B cell (primary cell): ENCODE measurements around the gene CCL25. TPM values are rescaled to one million over a fixed set of nuclear protein-coding genes. Genes with fewer than 3 reads are reported as not detected.

Source experiments
- ATAC-seq: fragments of 200-7000 bp; cut with Tn5 transposase; one replicate; pipeline ENCODE4 v1.10.0; 2021; ENCODE audit warnings: low read depth, mild to moderate bottlenecking, moderate number of reproducible peaks, moderate library complexity
- CTCF ChIA-PET: fragments of 350-600 bp; sonication (Branson Sonifier 250); formaldehyde crosslinking; loops from one replicate; lab custom pipeline; 2021; ENCODE audit warnings: antibody characterized with exemption, inconsistent platforms; lab: Charles Lee
- POLR2A ChIA-PET: fragments of 350-600 bp; sonication (Branson Sonifier 250); formaldehyde crosslinking; loops from one replicate; lab custom pipeline; 2021; ENCODE audit warnings: antibody characterized with exemption; lab: Charles Lee
- DNase-seq: peaks from one replicate; pipeline ENCODE4 v3.0.0; 2013
- H2AFZ ChIP-seq: 2 replicates; pipeline ENCODE4 v1.6.1; 2012; ENCODE audit warnings: mild to moderate bottlenecking, low read depth, low read length; ENCODE audit not compliant: insufficient read depth, poor library complexity, severe bottlenecking
- H3K27ac ChIP-seq, 2 donors: 1 replicate in 1 of 2; 2 replicates in 1 of 2; pipeline ENCODE4 v1.5.1; 2012 to 2013; ENCODE audit warnings: low read length in 2 of 2, mild to moderate bottlenecking in 2 of 2, moderate library complexity in 1 of 2
- H3K27me3 ChIP-seq, 4 experiments: fragments of 200-600 bp in 1 of 4; sonication (generic) in 1 of 4; replicated peaks in 1 of 4; 1 replicate in 2 of 4; 2 replicates in 2 of 4; pipeline versions ENCODE4 v1.6.1 to v1.7.0; 2013 to 2016; ENCODE audit warnings: low read length in 3 of 4, mild to moderate bottlenecking in 2 of 4, mixed read lengths in 1 of 4, moderate library complexity in 1 of 4; ENCODE audit not compliant: insufficient read depth in 4 of 4, control insufficient read depth in 3 of 4; ENCODE audit errors: control extremely low read depth in 1 of 4
- H3K36me3 ChIP-seq, 2 experiments: replicated peaks in 1 of 2; 1 replicate in 1 of 2; 2 replicates in 1 of 2; pipeline versions ENCODE4 v1.6.1 to v1.7.1; 2013; ENCODE audit warnings: low read length in 1 of 2; ENCODE audit not compliant: insufficient read depth in 2 of 2, control insufficient read depth in 1 of 2; ENCODE audit errors: control extremely low read depth in 1 of 2, extremely low read depth in 1 of 2
- H3K4me1 ChIP-seq, 2 donors: fragments of 200-600 bp in 1 of 2; sonication (generic) in 1 of 2; 1 replicate in 1 of 2; 2 replicates in 1 of 2; pipeline versions ENCODE4 v1.5.1 to v1.6.1; 2013 to 2017; ENCODE audit warnings: low read length in 2 of 2; ENCODE audit not compliant: control insufficient read depth in 2 of 2, insufficient read depth in 2 of 2
- H3K4me2 ChIP-seq: replicated peaks from 2 replicates; pipeline ENCODE3; 2012; ENCODE audit warnings: mild to moderate bottlenecking, low read depth, low read length; ENCODE audit not compliant: poor library complexity, severe bottlenecking
- H3K4me3 ChIP-seq, 5 experiments: fragments of 200-600 bp in 1 of 5; sonication (generic) in 1 of 5; 1 replicate in 3 of 5; 2 replicates in 2 of 5; pipeline versions ENCODE4 v1.5.1 to v1.7.0; 2011 to 2016; ENCODE audit warnings: low read length in 4 of 5, mild to moderate bottlenecking in 4 of 5, low read depth in 2 of 5, control low read depth in 1 of 5, moderate library complexity in 1 of 5; ENCODE audit not compliant: insufficient read depth in 1 of 5; ENCODE audit errors: control extremely low read depth in 1 of 5, extremely low read depth in 1 of 5
- H3K79me2 ChIP-seq: fragments of 200-600 bp; sonication (generic); one replicate; pipeline ENCODE4 v1.6.0; 2016; ENCODE audit warnings: low read length; ENCODE audit not compliant: control insufficient read depth, insufficient read depth
- H3K9ac ChIP-seq: fragments of 200-600 bp; sonication (generic); 2 replicates; pipeline ENCODE4 v1.6.1; 2017; ENCODE audit warnings: mild to moderate bottlenecking, low read length, moderate library complexity
- H3K9me3 ChIP-seq, 3 donors: one replicate each; pipeline versions ENCODE4 v1.6.1 to v1.7.1; 2013; ENCODE audit warnings: low read length in 2 of 3; ENCODE audit not compliant: control insufficient read depth in 2 of 3, insufficient read depth in 1 of 3; ENCODE audit errors: control extremely low read depth in 1 of 3
- H4K20me1 ChIP-seq: 2 replicates; pipeline ENCODE4 v1.6.0; 2012; ENCODE audit warnings: mild to moderate bottlenecking, low read length; ENCODE audit not compliant: insufficient read depth, control insufficient read depth, poor library complexity, severe bottlenecking
- H3K27ac Mint-ChIP-seq: one replicate; pipeline ENCODE4 v1.8.0; 2021; ENCODE audit warnings: mixed read lengths
- H3K27me3 Mint-ChIP-seq: one replicate; pipeline ENCODE4 v1.8.0; 2021; ENCODE audit warnings: mixed read lengths
- H3K4me1 Mint-ChIP-seq: one replicate; pipeline ENCODE4 v1.8.0; 2021; ENCODE audit warnings: mixed read lengths
- H3K4me3 Mint-ChIP-seq: one replicate; pipeline ENCODE4 v1.8.0; 2021; ENCODE audit warnings: mixed read lengths
- H3K9me3 Mint-ChIP-seq: one replicate; pipeline ENCODE4 v1.8.0; 2022; ENCODE audit warnings: mixed read lengths; ENCODE audit not compliant: insufficient read depth
- CTCF ChIP-seq: fragments of 200-600 bp; IDR thresholded peaks from one replicate; pipeline ENCODE4 v1.8.0; 2022; ENCODE audit warnings: antibody characterized with exemption, mild to moderate bottlenecking
- EZH2 ChIP-seq: IDR thresholded peaks from 2 replicates; pipeline ENCODE4 v1.6.1; 2012; ENCODE audit warnings: borderline replicate concordance, low read depth, mild to moderate bottlenecking, moderate library complexity, low read length; ENCODE audit not compliant: insufficient read depth, poor library complexity, severe bottlenecking
- WGBS: methylation state at CpG from one replicate; pipeline ENCODE4 v1.1.5; 2013; ENCODE audit warnings: missing lambda C conversion rate; ENCODE audit not compliant: insufficient coverage; 5-methylcytosine and 5-hydroxymethylcytosine counted together
- intact Hi-C: fragments of 100-400 bp; cut with micrococcal nuclease; formaldehyde crosslinking; loops from one replicate; pipeline ENCODE4 v1.10.0; 2022
- polyA plus RNA-seq: library from polyadenylated mRNA; depleted of rRNA; stranded (reverse); fragments of >200 nt; gene quantifications from 2 replicates; pipeline ENCODE4 v1.2.3, GENCODE V29; 2012
- total RNA-seq, 2 donors: library from RNA; stranded (reverse); fragments of 120-200 nt in 1 of 2; gene quantifications; 1 replicate in 1 of 2; 2 replicates in 1 of 2; pipeline versions ENCODE4 v1.2.3 to v1.2.4, GENCODE V29; 2013 to 2022

Gene CCL25
- total and polyA plus RNA-seq, 2 donors (not counting 1 experiment from before 2014, with no cell fraction given) = 0.28 TPM; not detected in 1

- H2AFZ ChIP-seq = no peak overlapping the region
- Mint-ChIP-seq H3K27ac (no peak overlapping the region), H3K4me3 (no peak overlapping the region), H3K27me3 (no peaks in the 10 kb centered on the region), H3K4me1 (no peaks in the 10 kb centered on the region), H3K9me3 (no peaks in the 10 kb centered on the region)
- no peaks in the 10 kb centered on the region for H3K36me3 ChIP-seq
- DNase-seq (no peak), ATAC-seq (no peak)
- H3K4me2 ChIP-seq = no peak overlapping the region
- H3K9ac ChIP-seq = no peak overlapping the region
- WGBS = 77% methylated on average over 2 of the region's 5 CpGs
- intact Hi-C loops = no loop called here
- H3K27me3 ChIP-seq = no peaks in the 10 kb centered on the region
- no peaks in the 10 kb centered on the region for H3K4me1 ChIP-seq
- no peak overlapping the region for H3K4me3 ChIP-seq
- ChIA-PET CTCF (interaction anchor here (0.6 kb wide), 1 partner anchor 328 kb away, joined by 4 read pairs; no protein-coding TSS in a partner anchor), POLR2A (no interaction called here)
- no peaks in the 10 kb centered on the region for H3K79me2 ChIP-seq
- TF ChIP-seq CTCF (no peak), EZH2 (no peak)
- no peak overlapping the region for H3K27ac ChIP-seq
- no peaks in the 10 kb centered on the region for H4K20me1 ChIP-seq
- no peaks in the 10 kb centered on the region for H3K9me3 ChIP-seq
Measured at GRCh38 chr19:8025316-8025715, 27.2 kb upstream of the CCL25 start.

- H3K4me3 Mint-ChIP-seq = no peak overlapping the region
- H3K27ac Mint-ChIP-seq = no peak overlapping the region
- 79% methylated on average over 3 of the region's 12 CpGs for WGBS
- DNase-seq (no peak), ATAC-seq (no peak)
- Histone ChIP-seq H2AFZ (no peak overlapping the region), H3K9ac (no peak overlapping the region), H3K79me2 (no peaks in the 10 kb centered on the region), H3K9me3 (peaks cover 0 to 3% (median 0%) of the 10 kb centered on the region in 3 donors), H3K27ac (no peak overlapping the region), H3K27me3 (peaks cover 0 to 1% (median 0%) of the 10 kb centered on the region in 4 experiments), H4K20me1 (no peaks in the 10 kb centered on the region), H3K4me3 (no peak overlapping the region), H3K4me2 (no peak overlapping the region), H3K36me3 (no peaks in the 10 kb centered on the region), H3K4me1 (no peaks in the 10 kb centered on the region)
- TF ChIP-seq EZH2 (no peak), CTCF (no peak)
- peaks cover 3% of the 10 kb centered on the region for H3K27me3 Mint-ChIP-seq
- H3K4me1 Mint-ChIP-seq = no peaks in the 10 kb centered on the region
- no peaks in the 10 kb centered on the region for H3K9me3 Mint-ChIP-seq
- intact Hi-C loops = no loop called here
- CTCF ChIA-PET = interaction anchor here (0.6 kb wide), 1 partner anchor 19 kb away, joined by 4 read pairs; no protein-coding TSS in a partner anchor
- POLR2A ChIA-PET = no interaction called here
Measured at GRCh38 chr19:8028951-8029491, 23.5 kb upstream of the CCL25 start.
